Activated CD4-positive, alpha-beta memory T cell treated with anti-CD3 and anti-CD28 coated beads for 36 hours (primary cell): ENCODE results near the gene RTF1. TPM values are rescaled to one million over a fixed set of nuclear protein-coding genes. Genes with fewer than 3 reads are reported as not detected.
"Not testable (repeated sequence)": the region's sequence is repeated elsewhere in the genome, so short reads cannot be mapped to it uniquely, and the experiment has no call there.

Experiments
- CTCF ChIA-PET: fragments of 350-600 bp; sonication (Branson Sonifier 250); formaldehyde crosslinking; loops from one replicate; lab custom pipeline; 2021; ENCODE audit warnings: antibody characterized with exemption, inconsistent platforms; lab: Charles Lee
- POLR2A ChIA-PET: fragments of 350-600 bp; sonication (Branson Sonifier 250); formaldehyde crosslinking; loops from one replicate; lab custom pipeline; 2021; ENCODE audit warnings: antibody characterized with exemption; lab: Charles Lee
- DNase-seq: peaks from one replicate; pipeline ENCODE4 v3.0.0-alpha.2; 2020
- H3K27ac Mint-ChIP-seq: one replicate; pipeline ENCODE4 v1.8.0; 2021; ENCODE audit warnings: mixed read lengths
- H3K27me3 Mint-ChIP-seq: one replicate; pipeline ENCODE4 v1.8.0; 2021; ENCODE audit warnings: mixed read lengths
- H3K36me3 Mint-ChIP-seq: one replicate; pipeline ENCODE4 v1.8.0; 2021; ENCODE audit warnings: mixed read lengths
- H3K4me1 Mint-ChIP-seq: one replicate; pipeline ENCODE4 v1.8.0; 2021; ENCODE audit warnings: low read depth, mixed read lengths
- H3K4me3 Mint-ChIP-seq: one replicate; pipeline ENCODE4 v1.8.0; 2021; ENCODE audit warnings: mild to moderate bottlenecking, mixed read lengths
- H3K9me3 Mint-ChIP-seq: one replicate; pipeline ENCODE4 v1.8.0; 2021; ENCODE audit warnings: mixed read lengths
- intact Hi-C: fragments of 100-400 bp; cut with micrococcal nuclease; formaldehyde crosslinking; loops from one replicate; pipeline ENCODE4 v1.15.1; 2023
- total RNA-seq, 2 experiments: library from RNA; stranded (reverse); gene quantifications; one replicate each; pipeline ENCODE4 v1.2.3, GENCODE V29; 2021

The RTF1 gene
- total RNA-seq, 2 experiments from 2014 or later = 24.9 to 26.2 TPM

DNA sequence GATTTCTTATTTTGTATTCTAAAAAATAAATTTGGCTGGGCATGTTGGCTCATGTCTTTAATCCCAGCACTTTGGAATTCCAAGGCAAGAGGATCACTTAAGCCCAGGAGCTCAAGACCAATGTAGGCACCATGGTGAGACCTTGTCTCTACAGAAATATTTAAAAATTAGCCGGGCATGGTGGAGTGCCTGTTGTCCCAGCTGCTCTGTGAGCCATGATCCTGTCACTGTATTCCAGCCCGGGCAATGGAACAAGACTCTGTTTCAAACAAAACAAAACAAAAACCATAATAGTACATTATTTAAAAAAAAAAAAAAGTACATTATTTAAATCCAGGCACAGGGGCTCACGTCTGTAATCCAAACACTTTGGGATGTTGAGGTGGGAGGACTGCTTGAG, 5.5 kb upstream of the RTF1 start:
- Mint-ChIP-seq H3K36me3 (peaks cover 5% of the 10 kb centered on the region), H3K27ac (no peak overlapping the region), H3K4me1 (peaks cover 15% of the 10 kb centered on the region), H3K27me3 (no peaks in the 10 kb centered on the region), H3K4me3 (no peak overlapping the region), H3K9me3 (no peaks in the 10 kb centered on the region)
- CTCF ChIA-PET = no interaction called here
- POLR2A ChIA-PET = no interaction called here
- intact Hi-C loops = loop anchor here (10.0 kb wide), 1 partner anchor 177 kb away; the partner anchor contains the start of genes CHP1 and EXD1
- DNase-seq = no peak

- H3K27ac Mint-ChIP-seq = peak overlapping the region; percentile 83
- no peak for DNase-seq
- POLR2A ChIA-PET = interaction anchor here (1.4 to 1.6 kb wide), 2 partner anchors 15 to 300 kb away, joined by 3 to 4 read pairs; partner anchors contain the start of genes INO80 and NDUFAF1
- peak overlapping the region; percentile 88 for H3K4me3 Mint-ChIP-seq
- intact Hi-C loops = loop anchor here (1.0 to 10.0 kb wide), 4 partner anchors 14 to 181 kb away; partner anchors contain the start of genes CHP1, EXD1, ITPKA and NDUFAF1
- H3K4me1 Mint-ChIP-seq = peaks cover 40% of the 10 kb centered on the region
- CTCF ChIA-PET = interaction anchor here (0.5 to 0.6 kb wide), 2 partner anchors 12 to 384 kb away, joined by 3 to 4 read pairs; no protein-coding TSS in a partner anchor
- H3K9me3 Mint-ChIP-seq = no peaks in the 10 kb centered on the region
- peaks cover 8% of the 10 kb centered on the region for H3K36me3 Mint-ChIP-seq
- H3K27me3 Mint-ChIP-seq = no peaks in the 10 kb centered on the region
Measured at GRCh38 chr15:41416128-41416741, 660 bp upstream of the RTF1 start.

GRCh38 chr15:41417418-41418195, 712 bp downstream of the RTF1 start:
- intact Hi-C loops = loop anchor here (5.0 to 10.0 kb wide), 2 partner anchors 75 to 183 kb away; partner anchors contain the start of genes CHP1, EXD1 and ITPKA
- peak; percentile 39 for DNase-seq
- H3K4me1 Mint-ChIP-seq = peaks cover 40% of the 10 kb centered on the region
- POLR2A ChIA-PET = no interaction called here
- H3K27me3 Mint-ChIP-seq = no peaks in the 10 kb centered on the region
- H3K9me3 Mint-ChIP-seq = no peaks in the 10 kb centered on the region
- CTCF ChIA-PET = no interaction called here
- H3K27ac Mint-ChIP-seq = peak overlapping the region; percentile 69
- H3K4me3 Mint-ChIP-seq = peak overlapping the region; percentile 88
- H3K36me3 Mint-ChIP-seq = peaks cover 8% of the 10 kb centered on the region

GRCh38 chr15:41423979-41424659, 7.2 kb downstream of the RTF1 start:
- Mint-ChIP-seq H3K27ac (peak overlapping the region; percentile 71), H3K27me3 (no peaks in the 10 kb centered on the region), H3K36me3 (no peaks in the 10 kb centered on the region), H3K9me3 (no peaks in the 10 kb centered on the region), H3K4me3 (peak overlapping the region; percentile 21), H3K4me1 (peaks cover 27% of the 10 kb centered on the region)
- ChIA-PET POLR2A (interaction anchor here (0.6 kb wide), 1 partner anchor 1823 kb away, joined by 5 read pairs; no protein-coding TSS in a partner anchor), CTCF (no interaction called here)
- intact Hi-C loops = no loop called here
- no peak for DNase-seq

DNA sequence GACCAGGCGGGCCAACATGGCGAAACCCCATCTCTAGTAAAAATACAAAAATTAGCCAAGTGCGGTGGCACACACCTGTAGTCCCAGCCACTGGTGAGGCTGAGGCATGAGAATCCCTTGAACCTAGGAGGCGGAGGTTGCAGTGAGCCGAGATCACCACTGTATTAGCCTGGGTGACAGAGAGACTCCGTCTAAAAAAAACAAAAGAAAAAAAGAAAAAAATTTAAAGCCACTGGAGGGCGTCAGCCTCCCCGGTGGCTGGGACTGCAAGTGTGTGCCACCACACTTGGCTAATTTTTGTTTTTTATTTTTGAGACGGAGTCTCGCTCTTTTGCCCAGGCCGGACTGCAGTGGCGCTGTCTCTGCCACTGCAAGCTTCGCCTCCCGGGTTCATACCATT, 7.9 kb downstream of the RTF1 start:
- CTCF ChIA-PET = no interaction called here
- no peak for DNase-seq
- no peak overlapping the region for H3K4me3 Mint-ChIP-seq
- H3K27me3 Mint-ChIP-seq = no peaks in the 10 kb centered on the region
- POLR2A ChIA-PET = no interaction called here
- peak overlapping the region; percentile 71 for H3K27ac Mint-ChIP-seq
- H3K4me1 Mint-ChIP-seq = peaks cover 31% of the 10 kb centered on the region
- intact Hi-C loops = no loop called here
- H3K9me3 Mint-ChIP-seq = no peaks in the 10 kb centered on the region
- no peaks in the 10 kb centered on the region for H3K36me3 Mint-ChIP-seq

DNA sequence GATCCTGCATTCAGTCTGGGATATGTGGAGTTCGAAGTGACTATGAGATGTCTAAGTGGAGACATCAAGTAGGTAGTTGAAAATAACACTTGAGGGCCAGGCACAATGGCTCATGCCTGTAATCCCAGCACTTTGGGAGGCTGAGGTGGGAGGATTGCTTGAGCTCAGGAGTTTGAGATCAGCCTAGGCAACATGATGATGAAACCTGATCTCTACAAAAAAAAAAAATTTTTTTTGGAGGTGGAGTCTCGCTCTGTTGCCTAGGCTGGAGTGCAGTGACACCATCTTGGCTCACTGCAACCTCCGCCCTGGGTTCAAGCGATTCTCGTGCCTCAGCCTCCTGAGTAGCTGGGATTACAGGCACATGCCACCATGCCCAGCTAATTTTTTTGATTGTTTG, 9.0 kb downstream of the RTF1 start:
- H3K27me3 Mint-ChIP-seq, DNase-seq, H3K9me3 Mint-ChIP-seq, H3K4me3 Mint-ChIP-seq, POLR2A ChIA-PET, H3K27ac Mint-ChIP-seq, H3K36me3 Mint-ChIP-seq, intact Hi-C loops: not testable (repeated sequence)
- peaks cover 28% of the 10 kb centered on the region for H3K4me1 Mint-ChIP-seq
- CTCF ChIA-PET = interaction anchor here (0.7 kb wide), 1 partner anchor 660 kb away, joined by 3 read pairs; no protein-coding TSS in a partner anchor

DNA sequence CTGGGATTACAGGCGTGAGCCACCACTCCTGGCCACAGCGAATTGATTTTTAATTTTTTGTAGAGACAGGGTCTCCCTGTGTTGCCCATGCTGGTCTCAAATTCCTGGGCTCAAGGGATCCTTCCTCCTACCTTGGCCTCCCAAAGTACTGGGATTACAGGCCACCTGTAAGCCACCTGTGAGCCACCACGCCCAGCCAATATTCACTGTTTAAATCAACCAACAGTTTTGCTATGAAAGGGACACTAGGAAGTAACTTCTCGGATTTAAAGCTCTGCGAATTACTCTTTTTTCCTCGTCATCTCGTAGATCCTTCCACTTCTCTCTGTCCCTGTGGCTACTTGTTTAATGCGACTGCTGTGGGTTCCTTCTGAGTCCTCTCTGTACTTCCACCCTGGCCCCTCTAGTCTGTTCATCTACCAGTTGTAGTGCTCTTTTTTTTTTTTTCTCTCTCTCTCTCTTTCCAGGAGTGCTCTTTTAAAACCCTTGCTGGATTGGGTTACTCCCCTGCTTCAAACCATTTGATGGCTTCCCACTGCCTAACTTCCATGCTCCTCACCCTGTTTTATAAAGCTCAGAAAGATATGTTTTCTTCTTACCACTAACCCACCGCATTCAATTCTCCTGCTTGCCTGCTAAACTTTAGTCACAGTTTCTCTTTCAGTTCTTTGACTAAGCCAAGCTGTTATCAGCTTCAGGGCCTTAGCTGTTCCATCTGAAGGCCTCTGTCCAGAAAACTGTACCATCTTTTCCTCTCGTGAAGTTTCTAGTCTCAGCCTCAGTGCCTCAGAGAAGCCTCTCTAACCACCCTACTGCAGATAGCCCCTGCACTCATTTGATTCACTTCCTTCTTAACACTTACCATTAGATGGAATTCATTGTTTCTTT, 12.4 kb downstream of the RTF1 start:
- peak; percentile 30 for DNase-seq
- peaks cover 23% of the 10 kb centered on the region for H3K4me1 Mint-ChIP-seq
- H3K27me3 Mint-ChIP-seq = no peaks in the 10 kb centered on the region
- no peaks in the 10 kb centered on the region for H3K36me3 Mint-ChIP-seq
- peak overlapping the region; percentile 1 for H3K4me3 Mint-ChIP-seq
- peak overlapping the region; percentile 72 for H3K27ac Mint-ChIP-seq
- intact Hi-C loops = loop anchor here (1.0 kb wide), 1 partner anchor 27 kb away; the partner anchor contains the start of gene NDUFAF1
- ChIA-PET POLR2A (interaction anchor here (0.7 kb wide), 1 partner anchor 282 kb away, joined by 3 read pairs; no protein-coding TSS in a partner anchor), CTCF (interaction anchor here (0.6 to 0.7 kb wide), 2 partner anchors 13 to 344 kb away, joined by 3 read pairs; no protein-coding TSS in a partner anchor)
- no peaks in the 10 kb centered on the region for H3K9me3 Mint-ChIP-seq

DNA sequence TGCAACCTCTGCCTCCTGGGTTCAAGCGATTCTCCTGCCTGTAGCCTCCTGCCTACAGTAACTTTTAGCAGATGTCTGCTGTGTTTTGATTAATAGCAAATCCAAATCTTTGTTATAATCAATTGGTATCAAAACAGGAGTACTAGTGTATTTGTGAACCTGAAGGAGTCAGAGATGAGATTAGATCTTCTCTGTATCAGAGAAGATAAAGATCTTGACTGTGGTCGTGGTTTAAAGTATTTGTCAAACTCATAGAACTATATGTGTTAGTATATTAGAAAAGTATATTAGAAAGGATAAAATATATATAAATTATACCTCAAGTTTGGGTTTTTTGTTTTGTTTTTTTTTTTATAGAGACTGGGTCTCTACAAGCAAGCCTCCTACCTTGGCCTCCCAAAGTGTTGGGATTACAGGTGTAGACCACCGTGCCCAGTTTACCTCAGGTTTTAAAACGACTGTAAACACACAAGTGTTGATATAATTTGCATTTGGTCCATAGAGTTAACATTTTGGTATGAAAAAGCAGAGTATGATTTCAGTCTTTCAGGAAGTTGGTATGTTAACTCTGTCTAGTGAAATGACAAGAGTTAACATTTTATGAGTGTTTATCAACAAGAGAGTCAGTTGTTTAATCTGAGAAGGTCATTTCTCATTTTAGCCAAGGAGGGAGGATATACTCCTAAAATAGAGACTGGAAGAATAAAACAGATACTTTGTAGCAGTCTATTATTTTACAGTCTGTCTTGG, 18.3 kb downstream of the RTF1 start:
- Mint-ChIP-seq H3K4me1 (peaks cover 9% of the 10 kb centered on the region), H3K27me3 (no peaks in the 10 kb centered on the region), H3K4me3 (no peak overlapping the region), H3K27ac (no peak overlapping the region), H3K9me3 (no peaks in the 10 kb centered on the region), H3K36me3 (peaks cover 6% of the 10 kb centered on the region)
- no peak for DNase-seq
- POLR2A ChIA-PET = no interaction called here
- CTCF ChIA-PET = no interaction called here
- intact Hi-C loops = no loop called here

DNA sequence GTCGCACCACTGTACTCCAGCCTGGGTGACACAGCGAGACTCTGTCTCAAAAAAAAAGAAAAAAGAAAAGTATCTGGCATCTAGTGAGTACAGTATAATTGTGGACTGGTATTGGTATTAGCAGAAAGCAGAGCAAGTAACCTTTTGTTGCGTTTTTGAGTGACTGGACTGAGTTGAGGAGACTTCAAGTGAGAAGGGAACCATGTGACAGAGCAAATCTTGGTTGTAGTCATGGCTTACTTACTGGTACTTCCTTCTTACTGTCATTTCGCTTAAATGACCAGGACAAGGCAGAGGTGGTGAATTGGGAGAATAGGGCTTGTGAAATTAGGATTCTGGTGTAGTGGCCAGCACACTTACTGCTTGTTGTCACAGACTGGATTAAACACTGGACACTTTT, 20.6 kb downstream of the RTF1 start:
- ChIA-PET CTCF (no interaction called here), POLR2A (interaction anchor here (0.6 kb wide), 1 partner anchor 8 kb away, joined by 3 read pairs; no protein-coding TSS in a partner anchor)
- H3K4me1 Mint-ChIP-seq = peaks cover 7% of the 10 kb centered on the region
- intact Hi-C loops = no loop called here
- H3K36me3 Mint-ChIP-seq = peaks cover 13% of the 10 kb centered on the region
- DNase-seq = no peak
- no peaks in the 10 kb centered on the region for H3K27me3 Mint-ChIP-seq
- H3K9me3 Mint-ChIP-seq = no peaks in the 10 kb centered on the region
- no peak overlapping the region for H3K27ac Mint-ChIP-seq
- H3K4me3 Mint-ChIP-seq = no peak overlapping the region

DNA sequence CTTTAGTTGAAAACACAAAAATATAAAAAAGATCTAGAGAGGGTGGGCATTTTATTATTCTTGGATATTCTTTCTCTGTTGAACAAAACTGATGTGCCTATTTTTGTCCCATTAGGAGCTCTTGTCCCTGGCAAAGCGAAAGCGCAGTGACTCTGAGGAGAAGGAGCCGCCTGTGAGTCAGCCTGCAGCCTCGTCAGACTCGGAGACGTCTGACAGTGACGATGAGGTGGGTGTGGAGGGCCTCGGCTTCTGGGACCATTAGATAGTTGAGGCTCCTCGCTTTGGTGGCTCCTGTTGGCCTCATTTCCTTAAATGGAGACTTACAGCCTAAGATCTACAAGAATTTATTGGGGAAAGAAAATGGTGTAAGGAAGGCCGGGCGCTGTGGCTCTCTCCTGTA, 21.3 kb downstream of the RTF1 start:
- no peaks in the 10 kb centered on the region for H3K9me3 Mint-ChIP-seq
- no peak overlapping the region for H3K4me3 Mint-ChIP-seq
- ChIA-PET CTCF (no interaction called here), POLR2A (no interaction called here)
- intact Hi-C loops = no loop called here
- DNase-seq = no peak
- H3K4me1 Mint-ChIP-seq = peaks cover 11% of the 10 kb centered on the region
- H3K27me3 Mint-ChIP-seq = no peaks in the 10 kb centered on the region
- peaks cover 13% of the 10 kb centered on the region for H3K36me3 Mint-ChIP-seq
- H3K27ac Mint-ChIP-seq = no peak overlapping the region
